GM21526 (cell line): ENCODE data around the gene PSMD13.

Experiments
- ATAC-seq: cut with Tn5 transposase; IDR thresholded peaks from one replicate; pipeline ENCODE4 v1.9.1; 2021; ENCODE audit warnings: moderate library complexity; ENCODE audit not compliant: unreplicated experiment, low FRiP score

The PSMD13 gene

GRCh38 chr11:240315-240714, 3.5 kb downstream of the PSMD13 start:
- ATAC-seq = no peak

GRCh38 chr11:241634-242033, 4.9 kb downstream of the PSMD13 start:
- ATAC-seq = no peak

- no peak for ATAC-seq
These were observed 7.6 kb downstream of the PSMD13 start for GRCh38 chr11:244376-244775.

GRCh38 chr11:249062-249461, 12.3 kb downstream of the PSMD13 start:
- ATAC-seq = no peak

GRCh38 chr11:250274-250673, 13.5 kb downstream of the PSMD13 start:
- no peak for ATAC-seq

- ATAC-seq = no peak
These were observed 14.0 kb downstream of the PSMD13 start for GRCh38 chr11:250740-251299.

- no peak for ATAC-seq
These were observed 14.8 kb downstream of the PSMD13 start for GRCh38 chr11:251550-251949.

- no peak for ATAC-seq
These were observed 15.9 kb downstream of the PSMD13 start for GRCh38 chr11:252666-253065.

- no peak for ATAC-seq
These were observed 16.5 kb downstream of the PSMD13 start for GRCh38 chr11:253160-253885.

GRCh38 chr11:253886-254270, 17.1 kb downstream of the PSMD13 start:
- no peak for ATAC-seq

- ATAC-seq = no peak
These were observed 18.4 kb downstream of the PSMD13 start for GRCh38 chr11:255176-255575.

GRCh38 chr11:255816-256215, 19.0 kb downstream of the PSMD13 start:
- no peak for ATAC-seq

- ATAC-seq = no peak
These were observed 20.4 kb downstream of the PSMD13 start for GRCh38 chr11:256952-257737.

- no peak for ATAC-seq
These were observed 21.2 kb downstream of the PSMD13 start for GRCh38 chr11:257766-258493.

- no peak for ATAC-seq
These were observed 22.6 kb downstream of the PSMD13 start for GRCh38 chr11:259413-259812.

GRCh38 chr11:261624-262023, 24.8 kb downstream of the PSMD13 start:
- no peak for ATAC-seq

GRCh38 chr11:266676-267439, 30.1 kb downstream of the PSMD13 start:
- no peak for ATAC-seq

GRCh38 chr11:267491-267994, 30.8 kb downstream of the PSMD13 start:
- ATAC-seq = no peak

GRCh38 chr11:268716-269145, 32.0 kb downstream of the PSMD13 start:
- ATAC-seq = peak; percentile 42
